Right atrium auricular region (tissue), 2 donors: ENCODE measurements around the gene NOTCH3. TPM values are rescaled to one million over a fixed set of nuclear protein-coding genes. Genes with fewer than 3 reads are reported as not detected.

ENCODE experiments used
- DNase-seq: peaks from one replicate; pipeline ENCODE4 v3.0.0-alpha.2; 2019; ENCODE audit warnings: low spot score
- H3K27ac ChIP-seq, 2 donors: fragments of 200-600 bp; sonication (generic); 1 replicate in 1 of 2; 2 replicates in 1 of 2; pipeline ENCODE4 v1.5.1; 2016 to 2019
- H3K27me3 ChIP-seq, 2 donors: fragments of 200-600 bp; sonication (generic); one replicate each; pipeline versions ENCODE4 v1.5.1 to v1.6.0; 2017 to 2019
- H3K36me3 ChIP-seq: fragments of 200-600 bp; sonication (generic); one replicate; pipeline ENCODE4 v1.5.1; 2016
- H3K4me1 ChIP-seq, 2 donors: fragments of 200-600 bp; sonication (generic); one replicate each; pipeline versions ENCODE4 v1.5.1 to v1.6.0; 2017 to 2019
- H3K4me3 ChIP-seq, 2 donors: fragments of 200-600 bp; sonication (generic); 1 replicate in 1 of 2; 2 replicates in 1 of 2; pipeline ENCODE4 v1.5.1; 2017 to 2019; ENCODE audit warnings: mild to moderate bottlenecking in 1 of 2, moderate library complexity in 1 of 2
- H3K9me3 ChIP-seq, 2 donors: fragments of 200-600 bp; sonication (generic); one replicate each; pipeline ENCODE4 v1.5.1; 2019
- total RNA-seq, 2 donors: library from RNA; depleted of rRNA; stranded (reverse); fragments of >200 nt; gene quantifications; one replicate each; pipeline ENCODE4 v1.1.0, GENCODE V29; 2016
- TF ChIP-seq, protein P1 (sequence below), 2 donors: fragments of 200-600 bp; sonication (generic); IDR thresholded peaks; one replicate each; pipeline ENCODE4 v1.5.1; 2019; ENCODE audit warnings: antibody characterized with exemption in 2 of 2

The NOTCH3 gene
- total RNA-seq, 2 donors from 2014 or later: 16.8 to 34.2 TPM

DNA sequence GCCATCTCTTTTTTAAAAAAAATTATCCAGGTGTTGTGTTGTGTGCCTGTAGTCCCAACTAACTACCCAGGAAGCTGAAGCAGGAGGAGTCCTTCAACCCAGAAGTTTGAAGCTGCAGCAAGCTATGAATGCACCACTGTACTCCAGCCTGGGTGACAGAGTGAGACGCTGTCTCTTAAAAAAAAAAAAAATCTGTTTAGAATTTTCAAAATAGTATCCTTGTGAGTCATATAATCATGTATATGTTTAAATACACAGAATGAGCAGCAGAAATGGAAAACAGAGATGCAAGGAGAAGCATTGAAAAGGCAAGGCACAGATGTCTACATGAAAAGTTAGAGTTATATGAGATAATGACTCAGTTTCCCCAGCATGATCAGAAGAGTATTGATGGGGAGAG is 62.4 kb downstream of the NOTCH3 start:
- Histone ChIP-seq H3K27me3 (no peaks in the 10 kb centered on the region), H3K4me1 (no peaks in the 10 kb centered on the region), H3K4me3 (no peak overlapping the region), H3K27ac (no peak overlapping the region), H3K9me3 (peaks cover 0 to 8% of the 10 kb centered on the region in 2 donors), H3K36me3 (no peaks in the 10 kb centered on the region)
- DNase-seq: no peak
- TF ChIP-seq, protein P1, sequence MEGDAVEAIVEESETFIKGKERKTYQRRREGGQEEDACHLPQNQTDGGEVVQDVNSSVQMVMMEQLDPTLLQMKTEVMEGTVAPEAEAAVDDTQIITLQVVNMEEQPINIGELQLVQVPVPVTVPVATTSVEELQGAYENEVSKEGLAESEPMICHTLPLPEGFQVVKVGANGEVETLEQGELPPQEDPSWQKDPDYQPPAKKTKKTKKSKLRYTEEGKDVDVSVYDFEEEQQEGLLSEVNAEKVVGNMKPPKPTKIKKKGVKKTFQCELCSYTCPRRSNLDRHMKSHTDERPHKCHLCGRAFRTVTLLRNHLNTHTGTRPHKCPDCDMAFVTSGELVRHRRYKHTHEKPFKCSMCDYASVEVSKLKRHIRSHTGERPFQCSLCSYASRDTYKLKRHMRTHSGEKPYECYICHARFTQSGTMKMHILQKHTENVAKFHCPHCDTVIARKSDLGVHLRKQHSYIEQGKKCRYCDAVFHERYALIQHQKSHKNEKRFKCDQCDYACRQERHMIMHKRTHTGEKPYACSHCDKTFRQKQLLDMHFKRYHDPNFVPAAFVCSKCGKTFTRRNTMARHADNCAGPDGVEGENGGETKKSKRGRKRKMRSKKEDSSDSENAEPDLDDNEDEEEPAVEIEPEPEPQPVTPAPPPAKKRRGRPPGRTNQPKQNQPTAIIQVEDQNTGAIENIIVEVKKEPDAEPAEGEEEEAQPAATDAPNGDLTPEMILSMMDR (IDR thresholded peaks at IDR 0.05): no peak

DNA sequence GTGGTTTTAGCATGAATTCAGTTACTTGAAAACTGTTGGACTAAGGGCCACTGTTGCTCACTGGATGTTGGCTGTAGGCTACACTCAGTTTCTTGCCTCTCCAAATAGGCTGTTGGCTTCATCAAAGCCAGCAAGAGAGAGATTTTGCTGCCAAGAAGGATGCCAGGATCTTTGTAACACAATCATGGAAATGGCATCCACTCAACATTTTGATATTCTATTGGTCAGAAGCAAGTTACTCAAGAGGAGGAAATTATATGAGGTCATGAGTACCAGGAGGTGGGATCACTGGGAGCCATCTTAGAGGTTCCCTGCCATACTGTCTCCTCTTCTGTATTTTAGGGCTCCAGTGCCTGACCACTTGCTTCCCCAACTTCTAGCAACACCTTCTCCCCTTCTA is 63.0 kb downstream of the NOTCH3 start:
- Histone ChIP-seq H3K27ac (no peak overlapping the region), H3K9me3 (peaks cover 0 to 8% of the 10 kb centered on the region in 2 donors), H3K4me3 (no peak overlapping the region), H3K4me1 (no peaks in the 10 kb centered on the region), H3K36me3 (no peaks in the 10 kb centered on the region), H3K27me3 (no peaks in the 10 kb centered on the region)
- no peak for DNase-seq
- TF ChIP-seq, protein P1 (IDR thresholded peaks at IDR 0.05): no peak

DNA sequence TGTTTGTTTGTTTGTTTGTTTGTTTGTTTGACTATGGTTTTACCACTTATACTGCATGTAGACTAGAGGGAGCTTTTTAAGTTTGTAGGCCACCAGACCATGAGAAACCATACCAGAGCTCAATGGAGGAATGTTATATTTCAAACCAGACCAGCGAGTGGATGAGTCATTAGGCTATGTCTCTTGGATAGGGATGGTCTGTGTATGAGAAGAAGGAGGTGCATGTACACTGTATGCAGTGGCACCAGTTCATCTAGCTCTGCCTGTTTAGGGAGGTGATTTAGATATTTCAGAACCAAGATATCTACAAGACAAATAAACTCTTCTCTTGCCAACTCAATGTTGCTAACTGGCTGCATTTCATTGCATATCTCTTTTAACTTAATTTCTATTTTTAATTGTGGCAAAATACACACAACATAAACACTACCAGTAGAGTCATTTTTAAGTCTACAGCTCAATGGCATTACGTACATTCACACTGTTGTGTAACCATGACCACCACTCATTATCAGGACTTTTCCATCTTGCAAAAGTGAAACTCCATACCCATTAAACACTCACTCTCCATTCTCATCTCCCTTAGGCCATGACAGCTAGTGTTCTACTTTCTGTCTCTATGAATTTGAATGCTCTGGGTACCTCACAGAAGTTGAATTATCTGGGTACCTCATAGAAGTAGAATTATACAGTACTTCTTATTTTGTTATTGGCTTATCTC is 64.4 kb downstream of the NOTCH3 start:
- Histone ChIP-seq H3K27me3 (no peaks in the 10 kb centered on the region), H3K9me3 (peaks cover 0 to 8% of the 10 kb centered on the region in 2 donors), H3K36me3 (no peaks in the 10 kb centered on the region), H3K4me1 (no peaks in the 10 kb centered on the region), H3K27ac (no peak overlapping the region), H3K4me3 (no peak overlapping the region)
- no peak for DNase-seq
- TF ChIP-seq, protein P1 (IDR thresholded peaks at IDR 0.05): no peak

DNA sequence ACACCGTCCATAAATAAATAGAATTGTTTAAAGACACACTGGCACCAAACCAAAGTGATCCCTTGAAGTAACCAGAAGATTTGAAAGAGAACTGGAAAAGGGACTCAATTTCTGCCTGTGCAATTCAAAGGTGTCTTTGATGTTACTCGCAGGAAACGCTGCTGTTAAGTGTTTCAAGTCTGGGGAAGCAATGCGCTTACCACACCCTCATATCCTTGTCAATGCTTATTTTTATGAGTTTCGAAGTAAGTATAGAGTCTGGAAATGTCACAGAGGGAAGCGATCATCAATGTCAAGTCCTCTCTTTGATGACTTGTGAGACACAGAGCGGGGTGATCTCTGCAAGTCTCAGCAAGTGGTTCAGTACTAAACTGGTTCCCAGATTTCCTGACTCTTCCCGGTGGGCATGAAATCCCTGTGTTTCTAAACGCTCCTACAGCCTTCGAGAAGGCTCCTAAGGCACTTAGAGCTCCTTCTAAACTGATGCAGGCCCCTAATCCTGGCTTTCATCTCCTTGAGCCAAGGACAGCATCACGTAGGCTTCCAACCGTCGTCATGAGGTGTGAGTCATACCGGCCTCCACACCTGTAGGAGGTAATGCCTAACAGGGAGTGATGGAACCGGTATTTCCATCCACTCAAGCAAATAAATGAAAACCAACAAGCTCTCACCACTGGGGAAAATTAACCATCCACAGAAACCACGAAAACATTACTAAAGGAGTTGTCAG is 70.8 kb downstream of the NOTCH3 start:
- no peak overlapping the region for H3K27ac ChIP-seq
- no peaks in the 10 kb centered on the region for H3K9me3 ChIP-seq
- TF ChIP-seq, protein P1 (IDR thresholded peaks at IDR 0.05): no peak
- no peak overlapping the region for H3K4me3 ChIP-seq
- H3K4me1 ChIP-seq: peaks cover 0 to 5% of the 10 kb centered on the region in 2 donors
- H3K27me3 ChIP-seq: no peaks in the 10 kb centered on the region
- H3K36me3 ChIP-seq: no peaks in the 10 kb centered on the region
- no peak for DNase-seq

DNA sequence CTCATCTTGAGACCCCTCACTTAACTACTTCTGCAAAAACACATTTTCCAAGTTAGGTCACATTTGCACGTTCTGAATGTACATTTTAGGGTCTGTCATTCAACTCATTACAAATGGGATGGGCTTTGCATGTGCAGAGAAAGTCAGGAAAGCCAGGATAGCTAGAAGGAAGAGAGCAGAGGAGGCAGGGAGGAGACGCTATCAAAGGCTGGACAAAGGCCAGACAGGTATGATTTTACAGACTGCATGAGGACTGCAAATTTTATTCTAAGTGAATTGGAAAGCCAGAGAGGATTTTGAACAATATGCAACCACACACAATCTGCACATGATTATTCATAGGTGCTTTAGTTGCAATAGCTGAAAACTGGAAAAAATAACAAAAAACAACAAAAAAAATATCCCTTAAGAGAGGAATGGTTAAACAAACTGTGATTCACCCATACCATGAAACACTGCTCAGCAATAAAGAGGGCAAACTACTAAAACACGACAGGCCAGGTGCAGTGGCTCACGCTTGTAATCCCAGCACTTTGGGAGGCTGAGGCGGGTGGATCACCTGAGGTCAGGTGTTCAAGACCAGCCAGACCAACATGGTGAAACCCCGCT is 72.5 kb downstream of the NOTCH3 start:
- no peak overlapping the region for H3K4me3 ChIP-seq
- TF ChIP-seq, protein P1 (IDR thresholded peaks at IDR 0.05): no peak
- H3K9me3 ChIP-seq: no peaks in the 10 kb centered on the region
- DNase-seq: no peak
- no peaks in the 10 kb centered on the region for H3K27me3 ChIP-seq
- peaks cover 0 to 23% of the 10 kb centered on the region in 2 donors for H3K4me1 ChIP-seq
- no peaks in the 10 kb centered on the region for H3K36me3 ChIP-seq
- H3K27ac ChIP-seq: no peak overlapping the region
